Ovary (tissue), 3 donors: Measurements from ENCODE around the gene MALRD1.

Experiments used
- EP300 ChIP-seq: sonication (generic); formaldehyde crosslinking; IDR thresholded peaks from one replicate; pipeline ENCODE4 v1.6.1; 2017; ENCODE audit warnings: antibody characterized with exemption
- POLR2A ChIP-seq: fragments of 450-650 bp; IDR thresholded peaks from one replicate; pipeline ENCODE4 v1.6.1; 2017; ENCODE audit warnings: antibody characterized with exemption, mild to moderate bottlenecking, moderate library complexity
- TF ChIP-seq, protein P1 (sequence below), 3 donors: fragments of 450-650 bp in 2 of 3; fragments of 200-600 bp in 1 of 3; IDR thresholded peaks; one replicate each; pipeline versions ENCODE4 v1.5.1 to v1.8.0; 2016 to 2022; ENCODE audit warnings: antibody characterized with exemption in 3 of 3, mild to moderate bottlenecking in 1 of 3
- donor health status: DM: no; HTN: no; CAD: no.

DNA sequence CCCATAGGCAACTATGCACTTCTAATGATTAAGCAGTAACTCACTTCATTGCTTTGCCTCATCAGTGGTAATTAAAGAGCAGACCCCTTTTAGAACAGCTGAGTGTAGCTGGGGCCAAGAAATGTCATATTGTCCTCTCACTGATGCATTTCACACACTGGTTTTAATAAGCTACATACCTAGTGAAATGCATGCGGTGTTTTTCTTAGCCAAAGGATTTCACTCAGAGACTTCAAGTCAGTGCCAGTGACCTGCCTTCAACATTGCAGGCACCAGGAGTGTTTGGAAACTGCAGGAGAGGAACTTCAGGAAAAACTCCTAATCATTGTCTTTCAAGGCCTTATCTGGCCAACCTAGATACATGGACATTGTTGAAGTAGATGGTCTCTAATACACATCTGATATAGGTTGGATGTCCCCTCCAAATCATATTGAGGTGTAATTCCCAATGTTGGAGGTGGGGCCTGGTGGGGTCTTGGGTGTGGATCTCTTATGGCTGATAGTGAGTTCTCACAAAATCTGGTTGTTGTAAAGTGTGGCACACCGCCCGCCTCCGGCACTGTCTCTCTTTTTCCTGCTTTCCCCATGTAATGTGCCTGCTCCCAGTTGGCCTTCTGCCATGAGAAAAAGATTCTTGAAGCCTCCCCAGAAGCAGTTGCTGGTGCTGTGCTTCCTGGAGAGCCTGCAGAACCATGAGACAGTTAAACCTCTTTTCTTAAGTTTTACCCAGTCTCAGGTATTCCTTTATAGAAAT, 515.0 kb downstream of the MALRD1 start:
- TF ChIP-seq, protein P1, sequence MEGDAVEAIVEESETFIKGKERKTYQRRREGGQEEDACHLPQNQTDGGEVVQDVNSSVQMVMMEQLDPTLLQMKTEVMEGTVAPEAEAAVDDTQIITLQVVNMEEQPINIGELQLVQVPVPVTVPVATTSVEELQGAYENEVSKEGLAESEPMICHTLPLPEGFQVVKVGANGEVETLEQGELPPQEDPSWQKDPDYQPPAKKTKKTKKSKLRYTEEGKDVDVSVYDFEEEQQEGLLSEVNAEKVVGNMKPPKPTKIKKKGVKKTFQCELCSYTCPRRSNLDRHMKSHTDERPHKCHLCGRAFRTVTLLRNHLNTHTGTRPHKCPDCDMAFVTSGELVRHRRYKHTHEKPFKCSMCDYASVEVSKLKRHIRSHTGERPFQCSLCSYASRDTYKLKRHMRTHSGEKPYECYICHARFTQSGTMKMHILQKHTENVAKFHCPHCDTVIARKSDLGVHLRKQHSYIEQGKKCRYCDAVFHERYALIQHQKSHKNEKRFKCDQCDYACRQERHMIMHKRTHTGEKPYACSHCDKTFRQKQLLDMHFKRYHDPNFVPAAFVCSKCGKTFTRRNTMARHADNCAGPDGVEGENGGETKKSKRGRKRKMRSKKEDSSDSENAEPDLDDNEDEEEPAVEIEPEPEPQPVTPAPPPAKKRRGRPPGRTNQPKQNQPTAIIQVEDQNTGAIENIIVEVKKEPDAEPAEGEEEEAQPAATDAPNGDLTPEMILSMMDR (IDR thresholded peaks at IDR 0.05), result no peak
- TF ChIP-seq POLR2A (no peak), EP300 (no peak)
